GM21737 (cell line): ENCODE results near the gene CSF3R.

Experiments
- ATAC-seq: cut with Tn5 transposase; IDR thresholded peaks from one replicate; pipeline ENCODE4 v1.9.1; 2021; ENCODE audit warnings: mild to moderate bottlenecking, moderate library complexity; ENCODE audit not compliant: unreplicated experiment

Gene CSF3R

DNA sequence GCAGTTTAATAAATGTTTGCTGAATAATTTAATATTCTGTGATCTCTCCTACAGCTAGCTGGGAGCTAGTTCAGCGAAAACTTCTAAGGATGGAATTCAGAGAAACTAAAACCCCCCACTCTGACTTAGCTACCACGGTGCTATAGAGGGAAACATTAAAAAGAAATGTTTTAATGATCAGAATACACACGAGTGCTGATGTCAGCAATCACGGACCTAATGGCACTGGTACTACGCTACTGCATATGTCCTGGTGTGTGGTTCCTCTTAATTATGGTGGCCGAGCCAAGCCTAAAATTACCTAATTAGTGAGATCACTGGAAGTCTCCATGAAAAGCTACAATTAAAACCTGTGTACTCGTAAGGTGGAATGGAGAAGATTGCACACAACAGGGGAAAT is 61.1 kb downstream of the CSF3R start:
- no peak for ATAC-seq

DNA sequence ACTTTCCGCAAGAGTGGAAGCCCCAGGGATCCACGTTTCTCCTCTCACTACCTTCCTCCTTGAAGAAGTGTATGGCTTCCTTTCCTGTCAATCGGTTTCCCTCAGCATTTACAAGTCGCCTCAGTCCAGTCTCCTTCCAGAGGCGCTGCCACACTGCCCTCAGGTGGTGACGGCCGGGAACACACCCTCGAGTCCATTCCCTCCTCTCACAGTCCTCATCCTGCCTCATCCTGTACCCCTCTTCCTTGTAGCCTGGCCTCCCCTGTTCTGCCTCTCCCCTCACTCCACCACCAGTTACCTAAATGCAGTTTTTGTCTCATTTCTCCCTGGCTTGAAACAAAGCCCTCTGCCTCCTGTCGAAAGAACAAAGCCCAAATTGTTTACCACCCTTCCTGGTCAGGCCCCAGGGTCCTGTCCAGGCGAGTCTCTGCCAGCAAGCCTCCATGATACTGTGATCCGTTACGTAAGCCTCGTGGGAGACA is 61.8 kb downstream of the CSF3R start:
- ATAC-seq = no peak

DNA sequence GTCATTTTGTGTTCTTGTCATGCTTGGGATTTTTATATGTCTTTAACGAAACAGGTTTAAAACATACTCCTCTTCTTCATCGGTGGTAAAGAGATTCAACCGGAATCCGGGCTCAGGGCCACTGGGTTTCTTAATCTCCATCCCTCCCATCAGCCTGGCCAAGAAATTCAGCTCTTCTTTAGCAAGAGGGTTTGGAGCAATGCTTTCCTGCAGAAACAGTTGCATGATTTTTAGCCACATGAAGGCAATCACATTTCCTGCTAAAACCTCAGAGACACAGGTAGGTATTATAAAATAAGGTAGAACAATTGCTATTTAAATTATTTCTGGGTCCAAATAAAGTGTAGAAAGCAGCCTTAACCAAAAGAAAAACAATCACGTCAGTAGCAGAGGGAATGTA is 62.3 kb downstream of the CSF3R start:
- ATAC-seq = no peak

DNA sequence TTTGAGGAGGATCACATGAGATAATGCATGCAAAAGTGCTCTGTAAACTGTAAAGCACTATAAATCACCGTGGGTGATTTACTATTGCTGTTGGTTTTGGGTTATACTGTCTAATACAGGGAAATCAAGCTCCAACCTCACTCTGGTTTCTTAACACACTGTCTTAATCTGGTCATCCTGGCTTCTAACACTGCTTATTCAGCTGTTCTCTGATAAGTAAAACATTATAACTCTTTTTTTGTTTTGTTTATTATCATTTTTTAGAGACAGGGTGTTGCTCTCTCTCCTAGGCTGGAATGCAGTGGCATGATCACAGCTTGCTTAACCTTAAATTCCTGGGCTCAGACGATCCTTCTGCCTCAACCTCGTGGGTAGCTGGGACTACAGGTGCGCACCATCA is 63.1 kb downstream of the CSF3R start:
- ATAC-seq = no peak

DNA sequence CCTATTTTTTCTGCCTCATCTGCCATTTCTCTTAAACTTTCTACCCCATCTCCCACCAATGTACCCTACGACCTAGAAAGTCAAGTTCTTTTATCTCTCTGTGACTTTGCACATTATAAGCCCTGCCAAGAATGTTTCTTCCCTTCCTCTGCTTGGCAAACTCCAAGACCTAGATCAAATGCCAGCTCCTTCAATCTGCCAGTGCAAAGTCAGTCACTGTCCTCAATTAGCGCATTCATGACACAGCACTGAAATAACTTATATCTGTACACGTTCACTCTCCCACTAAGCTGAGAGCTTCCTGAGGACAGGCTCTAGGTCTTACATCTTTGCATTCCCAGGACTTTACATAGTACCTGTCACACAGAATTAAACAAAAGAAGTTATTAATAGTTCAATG is 63.6 kb downstream of the CSF3R start:
- ATAC-seq = no peak

DNA sequence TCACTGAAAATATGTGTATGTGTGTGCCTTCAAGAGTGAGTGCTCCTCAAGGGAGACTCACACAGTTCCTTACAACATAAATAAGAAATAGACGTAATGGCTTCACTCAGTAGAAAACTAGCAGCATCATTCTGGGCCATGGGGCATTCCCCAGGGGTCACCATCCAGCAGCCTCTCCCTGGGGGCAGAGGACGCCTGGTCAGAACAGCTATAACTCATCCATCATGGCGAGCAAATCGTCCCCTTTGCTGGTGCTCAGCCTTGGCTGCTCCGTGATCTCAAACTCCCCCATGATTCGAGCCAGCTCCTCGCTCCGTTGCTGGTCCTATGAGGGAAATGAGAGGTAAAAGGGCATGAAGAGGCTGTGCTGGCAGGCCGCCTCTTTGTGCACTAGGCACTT is 64.8 kb downstream of the CSF3R start:
- ATAC-seq = no peak
